Brain microvascular endothelial cell (primary cell): ENCODE results near the gene DUSP18.
"Not testable (repeated sequence)": the region's sequence is repeated elsewhere in the genome, so short reads cannot be mapped to it uniquely, and the experiment has no call there.

Experiments
- DNase-seq: peaks from one replicate; pipeline ENCODE4 v3.0.0-alpha.2; 2020
- H3K27ac ChIP-seq: fragments of 250-450 bp; sonication (Bioruptor Pico); 2 replicates; pipeline ENCODE4 v1.5.1; 2020; ENCODE audit warnings: mild to moderate bottlenecking, moderate library complexity
- H3K27me3 ChIP-seq: fragments of 250-450 bp; sonication (Bioruptor Pico); replicated peaks from 2 replicates; pipeline ENCODE4 v1.5.1; 2020; ENCODE audit warnings: mild to moderate bottlenecking
- H3K36me3 ChIP-seq: fragments of 250-450 bp; sonication (Bioruptor Pico); replicated peaks from 2 replicates; pipeline ENCODE4 v1.5.1; 2020; ENCODE audit warnings: mild to moderate bottlenecking
- H3K4me3 ChIP-seq: 2 replicates; pipeline ENCODE4 v1.5.1; 2011; ENCODE audit warnings: low read depth, mild to moderate bottlenecking, control low read depth, low read length, moderate library complexity
- CTCF ChIP-seq: IDR thresholded peaks from 2 replicates; pipeline ENCODE4 v1.5.1; 2011; ENCODE audit warnings: low read depth, mild to moderate bottlenecking, moderate library complexity, low read length, control low read depth, inconsistent platforms; ENCODE audit errors: missing control alignments
- in situ Hi-C: cut with HindIII; loops from 2 replicates; pipeline ENCODE4 v1.10.0; 2017; ENCODE audit warnings: low sequenced_read_pairs, low pct_ligation_motif_present

The DUSP18 gene

GRCh38 chr22:30681831-30682230, 14.2 kb upstream of the DUSP18 start:
- Histone ChIP-seq H3K27ac (no peak overlapping the region), H3K4me3 (no peak overlapping the region), H3K36me3 (no peaks in the 10 kb centered on the region), H3K27me3 (no peaks in the 10 kb centered on the region)
- DNase-seq: no peak
- in situ Hi-C loops: no loop called here
- TF ChIP-seq CTCF: no peak

DNA sequence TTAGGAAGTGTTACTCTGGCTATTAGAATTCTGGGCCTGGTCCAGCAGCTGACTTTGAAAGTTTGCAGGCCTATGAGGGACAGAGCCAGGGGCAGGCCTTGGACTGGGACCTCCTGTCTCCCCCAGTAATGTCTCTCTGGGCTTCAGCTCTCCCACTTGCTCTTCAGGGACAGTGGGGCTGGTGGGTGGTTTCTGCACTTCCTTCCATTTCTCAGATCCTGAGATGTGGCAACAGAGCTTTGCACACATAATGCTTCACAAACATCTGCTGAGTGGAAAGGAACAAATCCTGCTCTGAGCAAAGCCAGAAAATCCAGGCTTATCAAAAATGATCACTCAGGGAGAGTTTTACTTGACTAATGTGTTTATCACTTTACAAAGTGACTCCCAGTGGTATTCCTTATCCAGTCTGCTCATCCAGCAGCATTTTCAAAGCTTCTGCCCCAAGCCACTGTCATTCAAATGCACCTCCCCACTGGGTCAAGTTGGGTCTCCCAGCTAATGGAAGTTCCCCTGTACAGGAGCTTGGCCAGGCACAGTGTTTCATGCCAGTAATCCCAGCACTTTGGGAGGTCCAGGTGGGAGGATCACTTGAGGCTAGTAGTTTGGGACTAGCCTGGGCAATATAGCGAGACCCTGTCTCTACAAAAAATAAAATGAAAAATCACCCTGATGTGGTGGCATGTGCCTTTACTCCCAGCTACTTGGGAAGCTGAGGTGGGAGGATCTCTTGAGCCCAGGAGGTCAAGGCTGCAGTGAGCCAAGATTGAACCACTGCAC, 13.5 kb upstream of the DUSP18 start:
- Histone ChIP-seq H3K4me3 (no peak overlapping the region), H3K36me3 (no peaks in the 10 kb centered on the region), H3K27ac (no peak overlapping the region), H3K27me3 (no peaks in the 10 kb centered on the region)
- in situ Hi-C loops: no loop called here
- DNase-seq: no peak
- TF ChIP-seq CTCF: no peak

- H3K27ac ChIP-seq, H3K4me3 ChIP-seq, H3K27me3 ChIP-seq, H3K36me3 ChIP-seq, in situ Hi-C loops, DNase-seq: not testable (repeated sequence)
These were observed 12.4 kb upstream of the DUSP18 start for GRCh38 chr22:30679895-30680690.

GRCh38 chr22:30676565-30676964, 8.9 kb upstream of the DUSP18 start:
- H3K36me3 ChIP-seq, in situ Hi-C loops, H3K4me3 ChIP-seq, H3K27me3 ChIP-seq, H3K27ac ChIP-seq, DNase-seq: not testable (repeated sequence)

- Histone ChIP-seq H3K4me3 (no peak overlapping the region), H3K36me3 (no peaks in the 10 kb centered on the region), H3K27ac (no peak overlapping the region), H3K27me3 (no peaks in the 10 kb centered on the region)
- no peak for DNase-seq
- in situ Hi-C loops: no loop called here
- no peak for TF ChIP-seq CTCF
These were observed 7.8 kb upstream of the DUSP18 start for GRCh38 chr22:30675436-30675835.

- no peak for TF ChIP-seq CTCF
- in situ Hi-C loops: no loop called here
- no peaks in the 10 kb centered on the region for H3K27me3 ChIP-seq
- H3K4me3 ChIP-seq: no peak overlapping the region
- no peak overlapping the region for H3K27ac ChIP-seq
- H3K36me3 ChIP-seq: no peaks in the 10 kb centered on the region
- no peak for DNase-seq
These were observed 6.8 kb upstream of the DUSP18 start for GRCh38 chr22:30674482-30674881.
